Measurements from ENCODE around the gene SNTA1.
"Not testable (repeated sequence)": the region's sequence is repeated elsewhere in the genome, so short reads cannot be mapped to it uniquely, and the experiment has no call there.

The SNTA1 gene

GRCh38 chr20:33400812-33401183 lies 42.8 kb downstream of the SNTA1 start:
- no peaks in the 10 kb centered on the region for H3K27me3 ChIP-seq (ENCODE audit: insufficient read depth, low read length)
- H3K9ac ChIP-seq (ENCODE audit: low read depth, low read length), result peak overlapping the region; percentile 79
- H3K27ac ChIP-seq (ENCODE audit: low read length), result no peak overlapping the region
- no peaks in the 10 kb centered on the region for H3K4me1 ChIP-seq (ENCODE audit: insufficient read depth, low read length)
- peak overlapping the region; percentile 79 for H3K4me3 ChIP-seq (ENCODE audit: low read length)
- peaks cover 10% of the 10 kb centered on the region for H3K36me3 ChIP-seq (ENCODE audit: insufficient read depth, low read depth, low read length)
- no peaks in the 10 kb centered on the region for H3K9me3 ChIP-seq (ENCODE audit: insufficient read depth, low read depth, low read length)

GRCh38 chr20:33399924-33400323 lies 43.6 kb downstream of the SNTA1 start:
- no peak overlapping the region for H3K9ac ChIP-seq (ENCODE audit: low read depth, low read length)
- H3K36me3 ChIP-seq (ENCODE audit: insufficient read depth, low read depth, low read length), result peaks cover 16% of the 10 kb centered on the region
- H3K4me3 ChIP-seq (ENCODE audit: low read length), result peak overlapping the region; percentile 79
- no peaks in the 10 kb centered on the region for H3K4me1 ChIP-seq (ENCODE audit: insufficient read depth, low read length)
- no peaks in the 10 kb centered on the region for H3K27me3 ChIP-seq (ENCODE audit: insufficient read depth, low read length)
- H3K27ac ChIP-seq (ENCODE audit: low read length), result no peak overlapping the region
- no peaks in the 10 kb centered on the region for H3K9me3 ChIP-seq (ENCODE audit: insufficient read depth, low read depth, low read length)

GRCh38 chr20:33394718-33395117 lies 48.8 kb downstream of the SNTA1 start:
- peaks cover 64% of the 10 kb centered on the region for H3K36me3 ChIP-seq (ENCODE audit: insufficient read depth, low read depth, low read length)

GRCh38 chr20:33393609-33394008 lies 50.0 kb downstream of the SNTA1 start:
- Histone ChIP-seq H3K27ac (ENCODE audit: low read length) (no peak overlapping the region), H3K9me3 (ENCODE audit: insufficient read depth, low read depth, low read length) (peaks cover 5% of the 10 kb centered on the region; the same call in 1 of the 2 replicates), H3K4me3 (ENCODE audit: low read length) (no peak overlapping the region), H3K9ac (ENCODE audit: low read depth, low read length) (no peak overlapping the region), H3K4me1 (ENCODE audit: insufficient read depth, low read length) (no peaks in the 10 kb centered on the region), H3K27me3 (ENCODE audit: insufficient read depth, low read length) (no peaks in the 10 kb centered on the region), H3K36me3 (ENCODE audit: insufficient read depth, low read depth, low read length) (peaks cover 66% of the 10 kb centered on the region)

More at GRCh38 chr20:33394718-33395117, 48.8 kb downstream of the SNTA1 start:
- Histone ChIP-seq H3K4me1 (ENCODE audit: insufficient read depth, low read length) (no peaks in the 10 kb centered on the region), H3K9ac (ENCODE audit: low read depth, low read length) (no peak overlapping the region), H3K27ac (ENCODE audit: low read length) (no peak overlapping the region), H3K27me3 (ENCODE audit: insufficient read depth, low read length) (no peaks in the 10 kb centered on the region), H3K9me3 (ENCODE audit: insufficient read depth, low read depth, low read length) (peaks cover 5% of the 10 kb centered on the region; the same call in 1 of the 2 replicates), H3K4me3 (ENCODE audit: low read length) (no peak overlapping the region)

GRCh38 chr20:33391722-33392415 lies 51.7 kb downstream of the SNTA1 start:
- Histone ChIP-seq H3K27ac (ENCODE audit: low read length) (no peak overlapping the region), H3K9me3 (ENCODE audit: insufficient read depth, low read depth, low read length) (peaks cover 5% of the 10 kb centered on the region; the same call in 1 of the 2 replicates), H3K27me3 (ENCODE audit: insufficient read depth, low read length) (no peaks in the 10 kb centered on the region), H3K4me1 (ENCODE audit: insufficient read depth, low read length) (no peaks in the 10 kb centered on the region), H3K9ac (ENCODE audit: low read depth, low read length) (no peak overlapping the region), H3K4me3 (ENCODE audit: low read length) (no peak overlapping the region), H3K36me3 (ENCODE audit: insufficient read depth, low read depth, low read length) (peaks cover 79% of the 10 kb centered on the region)

- peaks cover 81% of the 10 kb centered on the region for H3K36me3 ChIP-seq (ENCODE audit: insufficient read depth, low read depth, low read length)
- not testable (repeated sequence) for H3K4me3 ChIP-seq (ENCODE audit: low read length); H3K27me3 ChIP-seq (ENCODE audit: insufficient read depth, low read length); H3K4me1 ChIP-seq (ENCODE audit: insufficient read depth, low read length); H3K9me3 ChIP-seq (ENCODE audit: insufficient read depth, low read depth, low read length); H3K9ac ChIP-seq (ENCODE audit: low read depth, low read length); H3K27ac ChIP-seq (ENCODE audit: low read length)
Observed at GRCh38 chr20:33389326-33389725, 54.2 kb downstream of the SNTA1 start.

- peaks cover 78% of the 10 kb centered on the region for H3K36me3 ChIP-seq (ENCODE audit: insufficient read depth, low read depth, low read length)
Observed at GRCh38 chr20:33388268-33388667, 55.3 kb downstream of the SNTA1 start.

DNA sequence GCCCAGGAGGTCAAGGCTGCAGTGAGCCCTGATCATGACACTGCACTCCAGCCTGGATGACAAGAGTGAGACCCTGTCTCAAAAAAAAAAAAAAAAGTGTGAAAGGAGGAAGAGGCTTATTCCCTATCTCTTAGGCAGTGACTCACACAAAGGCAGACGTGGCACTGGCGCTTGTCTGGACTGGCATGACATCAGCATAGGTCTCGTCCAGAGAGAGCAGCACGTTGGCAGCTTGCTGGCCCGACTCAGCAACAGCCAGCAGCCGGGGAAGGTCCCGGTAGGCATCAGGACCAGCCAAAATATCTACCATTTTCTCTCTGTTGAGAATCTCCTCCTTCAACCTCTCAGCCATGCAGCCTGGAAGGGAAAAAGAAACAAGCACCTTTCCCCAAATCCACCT lies 56.4 kb downstream of the SNTA1 start:
- Histone ChIP-seq H3K9ac (ENCODE audit: low read depth, low read length) (no peak overlapping the region), H3K27ac (ENCODE audit: low read length) (no peak overlapping the region), H3K27me3 (ENCODE audit: insufficient read depth, low read length) (no peaks in the 10 kb centered on the region), H3K9me3 (ENCODE audit: insufficient read depth, low read depth, low read length) (peaks cover 5% of the 10 kb centered on the region; the same call in 1 of the 2 replicates), H3K4me1 (ENCODE audit: insufficient read depth, low read length) (no peaks in the 10 kb centered on the region), H3K36me3 (ENCODE audit: insufficient read depth, low read depth, low read length) (peaks cover 70% of the 10 kb centered on the region), H3K4me3 (ENCODE audit: low read length) (no peak overlapping the region)

More at GRCh38 chr20:33388268-33388667, 55.3 kb downstream of the SNTA1 start:
- H3K4me1 ChIP-seq (ENCODE audit: insufficient read depth, low read length), result no peaks in the 10 kb centered on the region
- H3K4me3 ChIP-seq (ENCODE audit: low read length), result no peak overlapping the region
- no peak overlapping the region for H3K9ac ChIP-seq (ENCODE audit: low read depth, low read length)
- H3K27ac ChIP-seq (ENCODE audit: low read length), result no peak overlapping the region
- peaks cover 5% of the 10 kb centered on the region; the same call in 1 of the 2 replicates for H3K9me3 ChIP-seq (ENCODE audit: insufficient read depth, low read depth, low read length)
- no peaks in the 10 kb centered on the region for H3K27me3 ChIP-seq (ENCODE audit: insufficient read depth, low read length)

- H3K27me3 ChIP-seq (ENCODE audit: insufficient read depth, low read length), result no peaks in the 10 kb centered on the region
- H3K4me1 ChIP-seq (ENCODE audit: insufficient read depth, low read length), result no peaks in the 10 kb centered on the region
- H3K4me3 ChIP-seq (ENCODE audit: low read length), result no peak overlapping the region
- peaks cover 70% of the 10 kb centered on the region for H3K36me3 ChIP-seq (ENCODE audit: insufficient read depth, low read depth, low read length)
- no peak overlapping the region for H3K27ac ChIP-seq (ENCODE audit: low read length)
- H3K9ac ChIP-seq (ENCODE audit: low read depth, low read length), result no peak overlapping the region
- peaks cover 5% of the 10 kb centered on the region; the same call in 1 of the 2 replicates for H3K9me3 ChIP-seq (ENCODE audit: insufficient read depth, low read depth, low read length)
Observed at GRCh38 chr20:33386673-33387072, 56.9 kb downstream of the SNTA1 start.

- Histone ChIP-seq H3K4me1 (ENCODE audit: insufficient read depth, low read length) (no peaks in the 10 kb centered on the region), H3K9ac (ENCODE audit: low read depth, low read length) (no peak overlapping the region), H3K36me3 (ENCODE audit: insufficient read depth, low read depth, low read length) (peaks cover 79% of the 10 kb centered on the region), H3K9me3 (ENCODE audit: insufficient read depth, low read depth, low read length) (no peaks in the 10 kb centered on the region), H3K27ac (ENCODE audit: low read length) (no peak overlapping the region), H3K27me3 (ENCODE audit: insufficient read depth, low read length) (no peaks in the 10 kb centered on the region), H3K4me3 (ENCODE audit: low read length) (no peak overlapping the region)
Observed at GRCh38 chr20:33377366-33377765, 66.2 kb downstream of the SNTA1 start.

DNA sequence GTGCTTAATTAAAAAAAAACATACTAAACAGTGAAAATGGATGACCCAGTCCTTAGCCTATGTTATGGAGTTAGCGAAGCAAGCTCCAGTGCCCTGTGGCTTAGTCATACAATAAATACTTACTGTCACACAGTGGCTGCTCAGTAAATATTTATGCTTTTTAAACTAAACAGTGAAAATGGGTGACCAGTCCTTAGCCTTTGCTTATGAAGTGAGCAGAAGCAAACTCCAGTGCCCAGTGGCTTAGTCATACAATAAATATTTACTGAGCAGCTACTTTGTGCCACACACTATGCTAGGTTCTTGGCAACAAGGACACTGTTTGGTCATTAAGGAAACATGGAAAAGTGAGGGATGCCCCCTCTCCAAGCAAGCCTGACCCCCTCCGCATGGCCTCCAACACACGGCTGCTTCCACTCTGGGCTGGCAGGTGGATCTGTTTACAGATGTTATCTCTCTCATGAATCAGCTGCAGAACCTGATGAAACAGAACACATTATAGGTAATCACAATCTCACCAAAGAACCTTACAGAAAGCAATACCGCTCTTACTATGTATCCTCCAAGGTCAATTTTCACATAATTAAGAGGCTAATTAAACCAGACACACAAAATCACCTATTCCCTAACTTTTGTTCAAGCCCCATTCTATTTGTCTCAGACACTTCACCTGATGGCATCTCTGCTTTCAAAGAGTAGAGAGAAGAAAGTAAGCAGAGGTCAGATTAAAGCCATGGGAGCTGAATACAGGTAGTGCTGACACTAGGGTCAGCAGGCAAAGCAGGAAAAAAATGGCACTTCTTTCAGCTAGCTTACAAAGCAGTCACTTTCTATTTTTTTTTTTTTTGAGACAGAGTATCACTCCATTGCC lies 69.6 kb downstream of the SNTA1 start:
- no peaks in the 10 kb centered on the region for H3K4me1 ChIP-seq (ENCODE audit: insufficient read depth, low read length)
- no peaks in the 10 kb centered on the region for H3K27me3 ChIP-seq (ENCODE audit: insufficient read depth, low read length)
- peaks cover 82% of the 10 kb centered on the region for H3K36me3 ChIP-seq (ENCODE audit: insufficient read depth, low read depth, low read length)
- no peak overlapping the region for H3K9ac ChIP-seq (ENCODE audit: low read depth, low read length)
- H3K9me3 ChIP-seq (ENCODE audit: insufficient read depth, low read depth, low read length), result no peaks in the 10 kb centered on the region
- H3K27ac ChIP-seq (ENCODE audit: low read length), result no peak overlapping the region
- H3K4me3 ChIP-seq (ENCODE audit: low read length), result no peak overlapping the region
